T1000 (cell line): ENCODE results near the gene EIF2B4.

ENCODE experiments used
- DNase-seq: peaks from one replicate; lab custom pipeline; 2025; ENCODE audit warnings: mixed read lengths; lab: John Stamatoyannopoulos, UW

The EIF2B4 gene

DNA sequence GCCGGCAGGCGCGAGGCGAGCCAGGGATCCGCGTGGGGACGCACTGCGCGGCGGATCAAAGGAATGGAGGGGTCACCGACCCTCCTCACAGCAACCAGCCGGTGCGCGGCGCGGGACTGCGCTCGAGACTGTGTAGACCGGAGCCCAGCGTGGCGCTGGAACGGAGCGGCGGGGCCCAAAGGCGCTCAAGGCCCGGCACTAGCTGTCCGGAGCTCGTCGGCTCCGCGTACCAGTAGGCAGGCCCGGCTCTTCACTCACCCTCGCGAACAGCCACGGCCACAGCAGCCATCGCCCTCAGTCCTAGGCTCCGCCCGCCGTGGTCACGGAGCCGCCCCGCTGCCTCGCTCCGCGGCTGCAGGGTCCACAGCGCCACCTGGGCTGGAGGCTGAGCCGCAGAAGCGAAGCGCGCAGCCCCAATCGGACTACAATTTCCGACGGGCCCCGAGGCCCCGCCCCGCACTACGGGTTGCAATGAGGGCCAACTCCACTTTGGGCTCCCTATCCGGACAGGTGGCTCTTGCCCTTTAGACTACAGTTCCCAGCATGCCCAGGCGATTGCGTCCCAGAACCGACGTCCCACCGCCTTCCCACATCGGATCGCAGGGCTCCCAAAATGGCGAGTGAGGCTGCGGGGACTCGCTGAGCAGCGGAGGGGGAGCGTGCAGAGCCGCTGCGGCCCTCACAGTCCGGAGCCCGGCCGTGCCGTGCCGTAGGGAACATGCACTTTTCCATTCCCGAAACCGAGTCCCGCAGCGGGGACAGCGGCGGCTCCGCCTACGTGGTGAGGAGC lies at the start of gene EIF2B4, which contains the start of gene SNX17:
Gene EIF2B4 (minus strand): TSS at position 313 of the 790 bp plus-strand sequence. CDS start 24 bp downstream, at position 289.
Gene SNX17 (plus strand): TSS at position 591 of the 790 bp plus-strand sequence. CDS start 128 bp downstream, at position 719.
- DNase-seq = peak; percentile 98

DNA sequence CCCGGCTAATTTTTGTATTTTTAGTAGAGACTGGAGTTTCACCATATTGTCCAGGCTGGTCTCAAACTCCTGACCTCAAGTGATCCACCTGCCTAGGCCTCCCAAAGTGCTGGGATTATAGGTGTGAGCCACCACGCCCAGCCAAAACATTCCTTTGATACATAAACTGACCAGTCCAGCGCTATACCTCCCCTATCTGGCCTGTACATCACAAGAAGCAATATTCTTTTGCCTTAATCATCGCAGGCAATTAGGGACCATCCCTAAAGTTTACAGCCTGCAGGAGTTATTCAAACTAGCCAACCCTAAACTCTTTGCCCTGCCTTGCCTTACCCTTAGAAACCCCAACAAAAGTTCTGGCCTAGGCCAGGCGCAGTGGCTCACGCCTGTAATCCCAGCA lies 46.0 kb upstream of the EIF2B4 start:
- DNase-seq = no peak

DNA sequence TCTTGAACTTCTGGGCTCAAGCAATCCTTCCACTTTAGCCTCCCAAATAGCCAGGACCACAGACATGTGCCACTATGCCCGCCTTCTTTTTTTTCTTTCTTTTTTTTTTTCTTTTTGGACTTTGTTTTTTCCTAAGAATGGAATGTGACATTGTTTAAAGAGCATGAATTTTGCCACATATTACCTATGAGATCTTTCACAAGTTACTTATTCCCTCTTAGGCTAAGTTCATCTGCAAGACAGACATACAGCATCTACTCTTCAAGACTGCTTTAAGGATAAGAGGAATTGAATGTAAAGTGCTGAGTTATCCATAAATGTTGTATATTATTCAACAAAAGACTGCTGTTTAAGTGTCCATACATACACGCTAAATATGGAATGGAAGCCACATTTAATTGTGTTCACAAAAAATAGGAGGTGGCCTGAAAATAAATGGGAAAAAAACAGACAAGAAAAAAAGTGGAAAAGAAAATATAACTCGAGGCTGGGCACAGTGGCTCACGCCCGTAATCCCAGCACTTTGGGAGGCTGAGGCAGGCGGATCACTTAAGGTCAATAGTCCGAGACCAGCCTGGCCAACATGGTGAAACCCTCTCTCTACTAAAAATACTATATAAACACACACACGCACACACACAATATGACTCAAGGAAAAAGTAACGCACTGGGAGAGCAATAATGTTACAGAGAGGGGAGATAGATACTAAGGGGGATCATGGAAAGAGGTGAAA lies 42.4 kb upstream of the EIF2B4 start:
- DNase-seq = no peak

DNA sequence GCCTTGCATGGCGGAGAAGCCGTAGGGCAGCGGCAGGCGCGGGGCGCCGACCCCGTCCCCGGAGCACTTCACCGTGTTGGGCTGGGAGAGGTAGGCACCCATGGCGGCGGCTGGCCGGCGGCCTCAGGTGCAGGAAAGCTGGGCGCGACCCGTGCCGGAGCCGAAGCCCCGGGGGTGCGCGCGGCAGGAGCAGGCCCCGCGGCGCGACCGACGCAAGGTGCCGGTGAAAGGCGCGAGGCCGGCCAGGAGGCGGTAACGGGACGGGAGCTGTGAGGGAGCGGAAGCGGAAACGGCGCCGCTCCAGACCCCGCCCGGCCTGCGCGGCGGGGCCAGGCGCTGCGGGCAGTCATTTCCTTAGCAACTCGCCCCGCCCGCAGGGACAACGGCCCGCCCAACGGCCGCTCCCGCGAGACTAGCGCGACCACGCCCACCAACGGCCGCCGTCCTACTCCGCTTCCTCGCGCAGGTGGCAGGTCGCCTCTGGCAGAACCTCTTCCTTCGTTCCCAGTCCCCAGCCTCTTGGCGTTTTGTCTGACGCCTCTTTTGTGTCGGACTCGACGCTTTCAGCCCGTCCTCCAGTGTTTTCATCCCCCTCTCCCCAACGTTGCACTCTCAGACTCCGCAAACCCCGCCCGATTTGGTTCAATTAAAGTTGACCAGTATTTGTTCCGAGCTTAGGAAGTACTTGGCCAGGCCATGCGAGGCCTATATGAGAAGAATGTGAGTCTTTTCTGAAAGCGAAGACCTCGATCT lies 39.4 kb upstream of the EIF2B4 start, which contains the start of gene PPM1G:
Gene PPM1G (minus strand): TSS at position 271 of the 753 bp plus-strand sequence. CDS start 169 bp downstream, at position 102.
- DNase-seq = peak; percentile 88

DNA sequence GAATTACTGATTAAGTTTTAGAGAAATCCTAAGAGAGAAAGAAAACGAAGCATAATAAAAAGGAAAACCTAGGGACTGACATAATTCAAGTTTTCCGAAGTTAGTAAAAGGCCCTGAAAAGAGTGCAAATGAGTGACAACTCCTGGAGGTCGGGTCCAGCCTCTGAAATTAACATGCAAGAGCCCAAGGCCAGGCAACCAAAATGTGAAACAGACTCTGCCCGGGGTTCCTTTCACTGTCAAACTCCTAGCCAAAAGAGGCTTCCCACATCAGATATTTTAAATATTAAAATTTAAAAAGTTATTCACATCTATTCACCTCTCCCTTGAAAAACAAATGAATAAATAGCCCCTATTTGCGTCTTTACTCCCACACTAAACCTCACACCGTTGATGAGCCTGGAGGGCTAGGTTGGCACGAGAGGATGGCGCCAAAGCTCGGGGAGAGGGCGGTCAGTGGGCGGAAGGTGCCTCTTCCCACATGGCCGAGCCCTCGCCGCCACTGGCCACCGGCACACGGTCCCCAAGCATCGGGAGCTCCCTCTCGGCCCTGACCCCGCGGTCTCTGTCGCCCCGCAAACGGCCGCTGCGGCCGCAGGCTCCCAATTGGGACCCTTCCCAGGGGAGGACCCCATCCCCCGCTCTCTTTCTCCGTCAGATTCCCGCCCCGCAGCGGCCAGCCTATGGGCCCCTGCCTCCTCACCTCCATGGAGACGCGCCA lies 38.6 kb upstream of the EIF2B4 start:
- DNase-seq = no peak

DNA sequence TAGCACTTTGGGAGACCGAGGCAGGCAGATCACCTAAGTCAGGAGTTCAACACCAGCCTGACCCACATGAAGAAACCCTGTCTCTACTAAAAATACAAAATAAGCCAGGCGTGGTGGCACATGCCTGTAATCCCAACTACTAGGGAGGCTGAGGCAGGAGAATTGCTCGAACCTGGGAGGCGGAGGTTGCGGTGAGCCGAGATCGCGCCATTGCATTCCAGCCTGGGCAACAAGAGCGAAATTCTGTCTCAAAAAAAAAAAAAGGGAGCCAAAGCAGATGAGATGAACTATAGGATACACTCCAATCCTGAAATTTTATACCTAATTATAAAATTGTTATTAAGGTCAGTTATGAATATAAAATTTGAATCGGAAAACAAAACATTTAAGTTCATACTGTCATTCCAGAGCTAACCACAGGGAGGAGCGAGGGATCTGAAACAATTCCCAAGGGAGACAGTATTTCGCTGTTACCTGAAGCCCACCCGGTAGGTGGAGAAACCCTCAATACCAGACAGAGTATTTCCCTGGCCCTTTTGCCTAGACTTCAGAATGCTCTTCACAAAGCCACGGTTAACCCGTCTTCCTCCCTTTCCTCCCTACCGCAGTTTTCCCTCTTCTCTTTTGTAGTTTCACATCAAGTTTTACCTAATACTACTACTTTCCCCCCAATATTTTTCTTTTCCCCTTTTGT lies 37.8 kb upstream of the EIF2B4 start:
- no peak for DNase-seq

DNA sequence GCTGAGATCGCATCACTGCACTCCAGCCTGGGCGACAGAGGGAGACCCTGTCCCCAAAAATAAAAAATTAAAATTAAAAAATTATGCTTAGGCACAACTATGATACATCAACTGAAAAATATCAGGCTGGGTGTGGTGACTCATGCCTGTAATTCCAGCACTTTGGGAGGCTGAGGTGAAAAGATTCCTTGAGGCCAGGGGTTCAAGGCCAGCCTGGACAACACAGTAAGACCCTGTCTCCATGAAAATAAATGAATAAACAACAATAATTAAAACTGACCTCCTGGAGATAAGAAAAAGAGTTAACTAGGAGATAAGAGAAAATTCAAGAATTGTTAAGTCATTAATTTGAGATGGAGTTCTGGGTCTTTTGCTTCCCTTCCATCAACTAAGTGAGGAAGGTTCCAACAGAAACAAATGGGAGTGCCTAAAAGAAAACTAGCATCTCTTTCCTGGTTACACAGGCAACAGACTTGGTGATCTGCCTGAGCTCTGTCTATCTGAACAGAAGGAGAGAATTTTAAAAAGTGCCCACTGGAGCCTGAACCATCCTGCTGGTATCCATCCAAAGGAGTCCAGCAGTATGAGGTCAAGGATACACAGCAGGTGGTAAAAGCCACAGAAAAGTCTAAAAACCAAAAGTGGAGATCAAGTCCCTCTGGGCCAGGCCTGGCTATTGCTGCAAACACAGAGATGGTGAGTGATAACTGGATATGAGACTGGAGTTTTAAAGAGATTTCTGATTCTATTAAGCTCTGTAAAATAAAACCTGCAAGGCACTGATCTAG lies 30.4 kb upstream of the EIF2B4 start:
- DNase-seq = no peak

DNA sequence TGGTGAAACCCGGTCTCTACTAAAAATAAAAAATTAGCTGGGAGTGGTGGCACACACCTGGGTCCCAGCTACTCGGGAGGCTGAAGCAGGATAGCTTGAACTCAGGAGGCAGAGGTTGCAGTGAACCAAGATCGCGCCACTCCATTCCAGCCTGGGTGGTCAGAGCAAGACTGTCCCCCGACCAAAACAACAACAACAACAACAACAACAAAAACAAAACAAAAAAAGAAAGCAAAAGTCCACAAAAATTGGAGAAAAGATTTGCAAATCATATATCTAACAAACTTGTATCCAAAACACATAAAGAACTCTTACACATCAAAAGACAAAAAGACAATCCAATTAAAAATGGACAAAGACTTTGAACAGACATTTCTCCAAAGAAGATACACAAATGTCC lies 28.8 kb upstream of the EIF2B4 start:
- DNase-seq = no peak

DNA sequence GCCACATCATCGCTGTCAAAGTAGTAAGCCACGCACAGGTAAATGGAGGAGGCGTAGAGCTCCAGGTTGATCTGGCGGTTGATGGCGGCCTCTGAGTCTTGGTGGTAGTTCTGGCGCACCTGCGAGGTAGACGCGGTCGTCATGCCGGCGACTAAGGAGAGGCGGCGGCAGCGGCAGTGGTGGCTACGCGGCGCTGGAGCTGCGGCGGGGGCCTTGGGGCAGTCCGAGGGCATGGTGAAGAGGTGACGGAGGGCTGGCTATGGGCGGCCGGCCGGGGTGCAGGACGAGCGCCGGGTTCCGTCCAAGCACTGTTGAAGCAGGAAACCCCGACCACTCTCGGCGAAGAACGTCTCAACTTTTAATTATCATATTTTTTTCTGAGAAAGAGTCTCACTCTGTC lies 23.1 kb upstream of the EIF2B4 start:
- no peak for DNase-seq

DNA sequence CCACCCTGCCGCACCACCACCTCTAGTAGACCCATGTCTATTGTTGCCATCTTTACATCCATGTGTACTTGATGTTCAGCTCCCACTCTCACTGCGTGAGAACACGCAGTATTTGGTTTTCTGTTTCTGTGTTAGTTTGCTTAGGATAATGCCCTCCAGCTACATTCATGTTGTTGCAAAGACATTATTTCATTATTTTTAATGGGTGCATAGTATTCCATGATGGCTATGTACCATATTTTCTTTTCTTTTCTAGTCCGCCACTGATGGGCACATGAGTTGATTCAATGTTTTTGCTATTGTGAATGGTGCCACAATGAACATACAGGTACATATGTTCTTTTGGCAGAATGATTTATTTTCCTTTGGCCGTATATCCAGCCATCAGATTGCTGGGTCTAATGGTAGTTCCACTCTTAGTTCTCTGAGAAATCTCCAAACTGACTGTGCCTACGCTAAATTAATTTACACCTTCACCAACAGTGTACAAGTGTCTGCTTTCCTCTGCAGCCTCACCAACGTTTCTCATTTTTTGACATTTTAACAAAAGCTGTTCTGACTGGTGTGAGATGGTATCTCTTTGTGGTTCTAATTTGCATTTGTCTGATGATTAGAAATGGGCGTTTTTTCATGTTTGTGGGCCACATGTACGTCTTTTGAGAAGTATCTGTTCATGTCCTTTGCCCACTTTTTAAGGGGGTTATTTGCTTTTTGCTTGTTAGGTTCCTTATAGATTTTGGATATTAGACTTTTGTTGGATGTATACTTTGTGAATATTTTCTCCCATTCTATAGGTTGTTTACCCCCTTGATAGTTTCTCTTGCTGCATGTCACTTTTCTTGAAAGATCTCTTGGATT lies 20.9 kb upstream of the EIF2B4 start:
- DNase-seq = no peak

DNA sequence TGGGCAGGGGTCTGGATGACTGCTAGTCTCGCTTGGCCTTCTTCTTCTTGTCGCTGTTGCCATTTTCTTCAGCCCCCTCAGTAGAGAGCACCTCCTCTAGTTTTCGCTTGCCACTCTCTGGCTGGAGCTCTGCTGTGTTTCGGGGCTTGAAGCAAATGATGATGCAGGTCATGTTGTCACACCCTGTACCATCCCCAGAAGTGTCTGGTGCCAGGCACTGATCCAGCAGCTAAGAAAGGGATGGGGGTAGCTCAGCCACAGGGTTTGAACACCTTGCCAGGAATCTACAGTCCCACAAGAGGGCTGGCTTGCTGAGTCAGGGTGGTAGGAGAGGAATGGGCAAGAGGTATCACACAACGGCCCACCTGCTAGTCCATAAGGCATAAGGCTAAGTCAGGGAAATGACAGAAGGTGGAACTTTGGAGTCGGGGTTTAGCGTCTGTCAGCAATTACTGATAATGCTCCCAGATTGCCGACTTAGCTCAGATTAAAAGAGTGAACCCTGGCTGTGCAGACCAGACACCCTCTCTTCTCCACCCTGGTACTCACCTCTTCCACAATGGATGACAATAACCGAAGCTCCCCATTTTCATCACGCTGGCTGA lies 11.5 kb upstream of the EIF2B4 start:
- no peak for DNase-seq

DNA sequence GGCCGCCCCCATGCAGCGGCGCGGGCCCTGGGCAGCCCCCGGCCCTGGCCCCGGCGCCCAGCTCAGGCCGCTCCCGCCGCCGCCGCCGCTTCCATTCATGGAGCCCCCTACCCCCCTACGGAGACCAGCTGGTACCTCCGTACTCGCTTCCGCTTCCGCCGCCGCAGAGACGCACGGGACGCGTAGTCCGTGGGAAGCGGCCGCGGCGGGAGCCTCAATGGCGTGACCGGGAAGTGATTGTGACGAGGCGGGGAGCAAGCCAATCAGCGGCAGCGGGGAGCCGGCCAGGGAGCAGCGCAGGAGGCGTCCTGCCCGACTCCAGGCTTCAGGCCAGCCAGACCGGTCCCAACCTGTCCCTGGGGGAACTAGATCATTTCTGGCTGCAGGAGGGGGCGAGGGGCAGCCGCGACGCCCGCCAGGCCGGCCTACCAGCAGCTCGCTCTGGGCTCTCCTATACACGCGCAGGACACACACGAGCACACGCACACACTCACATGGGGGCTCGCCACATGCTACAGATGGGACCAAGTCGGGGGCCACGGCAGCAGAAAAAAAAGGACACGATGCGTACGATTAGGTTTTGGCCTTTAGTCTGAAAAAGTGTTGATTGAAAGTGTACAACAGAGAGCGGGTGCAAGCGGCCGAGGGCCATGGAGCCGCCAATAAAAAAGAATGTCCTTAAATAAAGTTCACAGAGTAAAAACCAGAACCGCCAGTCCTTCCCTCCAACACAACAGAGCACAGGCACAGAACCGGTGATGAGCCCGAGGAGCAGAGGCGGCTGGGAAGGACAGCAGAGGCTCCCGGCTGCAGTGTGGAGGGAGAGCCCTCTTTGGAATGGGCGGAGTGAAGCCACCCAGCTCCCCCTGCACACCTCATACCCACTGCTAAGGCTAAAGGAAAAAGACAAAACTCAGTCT lies 10.7 kb upstream of the EIF2B4 start, which contains the start of gene ZNF513:
Gene ZNF513 (minus strand): TSS at position 109 of the 920 bp plus-strand sequence. CDS start 208 bp downstream, outside the sequence.
- peak; percentile 75 for DNase-seq

DNA sequence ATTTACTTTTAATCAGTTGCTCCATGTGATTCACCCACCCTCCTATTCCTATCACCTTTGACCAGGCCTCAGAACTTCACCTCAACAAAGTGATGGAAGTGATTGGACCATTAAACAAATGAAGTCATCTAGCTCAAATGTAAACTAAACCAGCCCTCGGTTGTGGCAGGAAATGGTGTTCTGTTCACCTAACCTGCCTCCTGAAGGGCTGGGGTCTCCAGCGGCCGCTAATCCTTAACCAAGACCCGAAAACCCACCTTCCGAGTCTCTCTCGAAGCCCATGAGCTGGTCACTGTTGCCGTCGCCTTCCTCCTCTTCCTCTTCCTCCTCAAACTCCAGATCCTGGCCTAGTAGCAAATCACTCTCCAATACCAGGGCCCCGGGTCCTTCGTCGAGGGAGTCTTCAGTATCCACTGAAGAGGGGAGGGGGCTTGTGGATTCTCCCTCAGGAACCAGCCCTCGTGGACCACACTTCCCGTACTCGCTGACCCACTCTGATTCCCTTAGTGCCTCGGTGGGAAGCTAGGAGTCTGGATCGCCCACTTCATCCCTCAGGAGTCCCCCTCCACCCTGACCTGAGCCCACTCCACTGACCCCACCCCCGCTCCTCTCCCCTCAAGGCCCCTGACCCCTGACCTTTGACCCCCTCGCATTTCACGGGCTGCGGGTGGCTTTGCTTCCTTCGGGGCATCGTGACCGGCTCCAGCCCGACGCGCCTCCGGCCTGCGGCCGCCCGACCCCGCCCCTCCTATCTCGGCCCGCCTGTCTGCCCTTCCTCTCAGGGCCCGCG lies 9.9 kb upstream of the EIF2B4 start:
- no peak for DNase-seq

DNA sequence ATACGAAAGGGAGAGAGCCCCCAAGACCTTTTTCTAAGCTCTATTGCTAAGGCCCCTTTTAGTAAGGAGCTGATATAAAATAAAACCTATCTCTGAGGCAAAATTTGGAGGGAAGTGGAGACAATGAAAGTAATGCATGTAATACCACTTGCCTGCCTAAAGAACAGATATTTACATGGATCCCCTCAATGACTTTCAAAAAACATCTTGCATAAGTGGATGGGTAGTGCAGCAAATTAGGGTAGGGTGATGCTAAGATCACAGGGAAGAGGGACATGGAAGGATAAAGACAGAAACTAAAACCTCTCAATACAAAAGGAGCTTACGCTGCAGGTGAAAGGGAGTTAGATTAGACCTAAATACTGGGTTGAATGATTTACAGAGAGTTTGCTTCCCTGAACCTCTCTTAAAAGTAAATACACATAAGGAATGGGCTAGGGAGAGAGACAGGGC lies 9.3 kb upstream of the EIF2B4 start:
- DNase-seq = no peak

DNA sequence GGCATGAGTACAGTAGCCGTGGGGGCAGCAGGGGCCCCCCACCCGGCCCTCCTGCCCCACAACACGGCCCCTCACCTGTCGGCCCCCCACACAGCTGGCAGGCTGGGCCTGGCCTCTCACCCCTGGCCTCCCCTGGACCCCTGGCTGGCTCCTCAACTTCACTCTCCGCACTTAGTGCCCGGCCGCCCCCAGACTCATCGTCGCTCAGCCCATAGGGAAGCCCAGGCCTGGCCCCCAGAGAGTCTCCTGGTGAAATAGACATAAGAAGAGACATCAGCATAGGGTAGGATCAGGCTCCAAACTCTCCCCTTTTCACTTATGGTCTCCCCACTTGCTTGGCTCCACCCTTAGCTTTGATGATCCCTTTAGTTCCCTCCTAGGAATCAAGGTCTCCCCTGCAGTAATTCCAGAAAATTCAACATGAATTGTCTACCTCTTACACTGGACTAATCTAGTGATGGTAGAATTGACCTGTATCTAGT lies 8.7 kb upstream of the EIF2B4 start:
- DNase-seq = no peak

DNA sequence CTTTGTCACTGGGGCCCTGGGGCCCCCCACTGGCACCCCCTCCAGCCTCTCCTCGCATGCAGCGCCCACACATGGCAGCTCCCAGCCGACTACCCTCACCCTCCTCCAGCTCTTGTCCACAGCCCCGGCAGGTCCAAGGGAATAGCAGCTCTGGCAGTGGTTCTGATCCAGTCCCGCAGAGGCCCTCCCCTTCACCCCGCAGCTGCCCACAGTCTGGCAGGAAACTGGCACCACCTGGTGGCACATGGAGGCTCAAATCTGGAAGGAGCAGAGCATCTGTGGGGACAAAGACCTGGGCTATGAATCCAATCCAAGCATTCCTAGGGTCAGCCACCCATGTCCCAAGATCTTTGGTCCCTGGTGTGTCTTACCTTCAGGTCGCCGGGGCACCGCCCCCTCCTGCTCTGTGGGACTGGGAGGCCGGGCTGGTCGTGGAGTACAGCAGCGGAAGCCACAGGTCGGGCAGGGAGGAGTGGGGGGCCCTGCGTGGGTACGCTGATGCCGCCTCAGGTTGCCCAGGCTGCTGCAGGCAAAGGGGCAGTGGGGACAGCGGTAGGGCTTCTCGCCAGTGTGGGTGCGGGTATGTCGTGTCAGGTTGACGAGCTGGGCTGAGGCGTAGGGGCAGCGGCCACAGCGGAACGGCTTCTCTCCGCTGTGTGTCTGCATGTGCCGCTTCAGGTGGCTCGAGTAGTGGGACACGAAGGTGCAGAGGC lies 8.1 kb upstream of the EIF2B4 start:
- peak; percentile 4 for DNase-seq
